ENCODE measurements around the gene VRK1. TPM values are rescaled to one million over a fixed set of nuclear protein-coding genes. Genes with fewer than 3 reads are reported as not detected.

VRK1 gene
- total and polyA plus RNA-seq, 2 of the 8 experiments (the other 6 are each of a cell fraction or from before 2014, with no cell fraction given): 24.2 to 64.8 TPM

DNA sequence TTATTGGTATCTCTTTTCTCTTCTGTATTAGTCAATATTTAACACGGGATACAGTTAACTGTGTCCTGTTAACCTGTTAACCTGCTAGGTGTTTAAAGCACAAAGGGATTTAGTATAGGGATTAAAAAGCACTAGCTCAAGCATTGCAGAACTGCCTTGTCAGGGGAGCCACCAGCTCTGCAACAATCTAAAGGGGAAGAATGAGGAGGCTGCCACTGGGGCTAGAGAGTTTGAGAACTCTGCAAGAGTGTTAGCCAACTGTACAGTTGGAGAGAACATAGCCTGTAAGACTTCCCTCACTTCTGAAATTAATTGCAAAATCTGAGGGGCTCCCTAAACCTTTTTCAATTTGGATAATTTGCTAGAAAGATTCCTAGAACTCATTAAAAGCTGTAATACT lies 6.5 kb upstream of the VRK1 start (continued):
- no peak for TF ChIP-seq RFX5 (IDR thresholded peaks at IDR 0.05; ENCODE audit: borderline replicate concordance, low read depth, low read length)
- no peak for TF ChIP-seq TCF12 (IDR thresholded peaks at IDR 0.05; ENCODE audit: low read depth, low read length)
- no peak for TF ChIP-seq PHF8 (conservative IDR thresholded peaks at IDR 0.05; ENCODE audit: low read depth, low read length)
- TF ChIP-seq SIN3A (conservative IDR thresholded peaks at IDR 0.05 in 1 of 2, IDR thresholded peaks at IDR 0.05 in 1 of 2; ENCODE audit: low read depth in 1 of 2, low read length in 2 of 2): no peak
- TF ChIP-seq CTBP2 (IDR thresholded peaks at IDR 0.05; ENCODE audit: borderline replicate concordance, insufficient read depth, insufficient read length, low read length): no peak

All from H1 (cell line).